AG09319 (cell line): ENCODE data around the gene UBXN10.

ENCODE experiments used
- DNase-seq: peaks from one replicate; pipeline ENCODE4 v3.0.0-alpha.2; 2010; ENCODE audit warnings: low read depth; ENCODE audit errors: extremely low read depth
- CTCF ChIP-seq: IDR thresholded peaks from 2 replicates; pipeline ENCODE4 v1.5.1; 2011; ENCODE audit warnings: low read depth, mild to moderate bottlenecking, inconsistent platforms, low read length, moderate library complexity

UBXN10 gene

GRCh38 chr1:20185834-20186782 lies at the start of gene UBXN10, which contains the start of gene PLA2G2C:
TSS of gene UBXN10 (plus strand) at chr1:20186096. CDS start at chr1:20190562, 4,466 bp downstream.
TSS of gene PLA2G2C (minus strand) at chr1:20186518. CDS start at chr1:20177363, 9,155 bp downstream.
- DNase-seq, result no peak
- no peak for TF ChIP-seq CTCF

- no peak for TF ChIP-seq CTCF
- DNase-seq, result no peak
Measured at GRCh38 chr1:20136249-20136648, 49.6 kb upstream of the UBXN10 start.

GRCh38 chr1:20137055-20137454 lies 48.8 kb upstream of the UBXN10 start:
- no peak for TF ChIP-seq CTCF

GRCh38 chr1:20137604-20138003 lies 48.3 kb upstream of the UBXN10 start:
- no peak for DNase-seq
- TF ChIP-seq CTCF, result no peak

More at GRCh38 chr1:20137055-20137454, 48.8 kb upstream of the UBXN10 start:
- no peak for DNase-seq

GRCh38 chr1:20138346-20138745 lies 47.5 kb upstream of the UBXN10 start:
- TF ChIP-seq CTCF, result no peak

GRCh38 chr1:20138961-20139550 lies 46.8 kb upstream of the UBXN10 start, which contains the start of gene PLA2G2F:
TSS of gene PLA2G2F (plus strand) at chr1:20139323. CDS start at chr1:20139428, 105 bp downstream.
- no peak for DNase-seq
- TF ChIP-seq CTCF, result no peak

More at GRCh38 chr1:20138346-20138745, 47.5 kb upstream of the UBXN10 start:
- no peak for DNase-seq
